ENCODE measurements around the gene ERCC6L2.

- no peak for TF ChIP-seq NR2C2 (CRISPR knock-in tag; IDR thresholded peaks at IDR 0.05)
- no peak for TF ChIP-seq NR2C2 (tag; IDR thresholded peaks at IDR 0.05)
- TF ChIP-seq CTCF (IDR thresholded peaks at IDR 0.05 in 2 of 3, conservative IDR thresholded peaks at IDR 0.05 in 1 of 3; ENCODE audit: insufficient read depth in 2 of 3, low read depth in 1 of 3, low read length in 3 of 3): no peak
- TF ChIP-seq DPF2 (IDR thresholded peaks at IDR 0.05): no peak
- TF ChIP-seq POLR2A (conservative IDR thresholded peaks at IDR 0.05): no peak
- no peak for TF ChIP-seq ZNF175 (CRISPR knock-in tag; IDR thresholded peaks at IDR 0.05; ENCODE audit: low read depth)
- no peak for TF ChIP-seq ZNF274 (IDR thresholded peaks at IDR 0.05; ENCODE audit: borderline replicate concordance, low read depth, low read length)
- TF ChIP-seq TAF15 (IDR thresholded peaks at IDR 0.05; ENCODE audit: low read depth, low read length): no peak
- TF ChIP-seq RERE (CRISPR knock-in tag; IDR thresholded peaks at IDR 0.05; ENCODE audit: borderline replicate concordance): no peak
- TF ChIP-seq PML (IDR thresholded peaks at IDR 0.05; ENCODE audit: low read length): no peak
- no peak for TF ChIP-seq BRF2 (IDR thresholded peaks at IDR 0.05; ENCODE audit: borderline replicate concordance, insufficient read depth, insufficient read length)
- no peak for TF ChIP-seq ZFX (CRISPR knock-in tag; IDR thresholded peaks at IDR 0.05)
- no peak for TF ChIP-seq STAT6 (CRISPR knock-in tag; IDR thresholded peaks at IDR 0.05)
- TF ChIP-seq MAX (CRISPR knock-in tag; IDR thresholded peaks at IDR 0.05): no peak
- no peak for TF ChIP-seq ZNF830 (CRISPR knock-in tag; IDR thresholded peaks at IDR 0.05)
Observed at GRCh38 chr9:95854386-95855020, 21.0 kb upstream of the ERCC6L2 start.

Data from K562 (cell line).